ENCODE results near the gene LPP. TPM values are rescaled to one million over a fixed set of nuclear protein-coding genes. Genes with fewer than 3 reads are reported as not detected.

Gene LPP
- total and polyA plus RNA-seq, 4 donors: 11.1 to 219 (median 66.5) TPM

GRCh38 chr3:188452158-188452772, 298.3 kb downstream of the LPP start:
- Histone ChIP-seq H3K36me3 (ENCODE audit: control insufficient read depth in 4 of 4, insufficient read depth in 4 of 4, low read length in 4 of 4) (peaks cover 0 to 2% (median 0%) of the 10 kb centered on the region in 4 donors), H3K27ac (ENCODE audit: low read depth in 1 of 2, low read length in 1 of 2) (no peak overlapping the region), H3K9me3 (ENCODE audit: control insufficient read depth in 4 of 4, insufficient read depth in 3 of 4, low read length in 3 of 4) (peaks cover 0 to 2% (median 0%) of the 10 kb centered on the region in 4 donors), H3K4me3 (no peak overlapping the region), H3K4me1 (ENCODE audit: control insufficient read depth in 5 of 5, insufficient read depth in 5 of 5, low read length in 5 of 5) (peaks cover 0 to 28% (median 0%) of the 10 kb centered on the region in 5 donors), H3K27me3 (ENCODE audit: control insufficient read depth in 3 of 3, insufficient read depth in 3 of 3, low read length in 2 of 3) (no peaks in the 10 kb centered on the region), H3K9ac (ENCODE audit: insufficient read depth in 1 of 2, low read length in 2 of 2) (no peak overlapping the region)
- WGBS, 2 donors: 91 to 96% methylated on average over 8 of the region's 8 CpGs
- no peak for TF ChIP-seq CTCF (IDR thresholded peaks at IDR 0.05; ENCODE audit: control extremely low read depth, extremely low read depth)
- DNase-seq (no peak), ATAC-seq (ENCODE audit: insufficient read depth, low FRiP score) (no peak)

GRCh38 chr3:188453431-188454384, 299.8 kb downstream of the LPP start:
- Histone ChIP-seq H3K27ac (ENCODE audit: low read depth in 1 of 2, low read length in 1 of 2) (no peak overlapping the region), H3K9ac (ENCODE audit: insufficient read depth in 1 of 2, low read length in 2 of 2) (no peak overlapping the region), H3K36me3 (ENCODE audit: control insufficient read depth in 4 of 4, insufficient read depth in 4 of 4, low read length in 4 of 4) (peaks cover 0 to 2% (median 0%) of the 10 kb centered on the region in 4 donors), H3K4me1 (ENCODE audit: control insufficient read depth in 5 of 5, insufficient read depth in 5 of 5, low read length in 5 of 5) (peaks cover 0 to 28% (median 0%) of the 10 kb centered on the region in 5 donors), H3K4me3 (no peak overlapping the region), H3K9me3 (ENCODE audit: control insufficient read depth in 4 of 4, insufficient read depth in 3 of 4, low read length in 3 of 4) (peaks cover 0 to 2% (median 0%) of the 10 kb centered on the region in 4 donors), H3K27me3 (ENCODE audit: control insufficient read depth in 3 of 3, insufficient read depth in 3 of 3, low read length in 2 of 3) (no peaks in the 10 kb centered on the region)
- WGBS, 2 donors: 95 to 96% methylated on average over 6 of the region's 6 CpGs
- no peak for ATAC-seq (ENCODE audit: insufficient read depth, low FRiP score)
- no peak for TF ChIP-seq CTCF (IDR thresholded peaks at IDR 0.05; ENCODE audit: control extremely low read depth, extremely low read depth)
- DNase-seq: no peak

GRCh38 chr3:188455748-188456147, 301.8 kb downstream of the LPP start:
- Histone ChIP-seq H3K9me3 (ENCODE audit: control insufficient read depth in 4 of 4, insufficient read depth in 3 of 4, low read length in 3 of 4) (peaks cover 0 to 2% (median 0%) of the 10 kb centered on the region in 4 donors), H3K9ac (ENCODE audit: insufficient read depth in 1 of 2, low read length in 2 of 2) (no peak overlapping the region), H3K36me3 (ENCODE audit: control insufficient read depth in 4 of 4, insufficient read depth in 4 of 4, low read length in 4 of 4) (peaks cover 0 to 2% (median 0%) of the 10 kb centered on the region in 4 donors), H3K27me3 (ENCODE audit: control insufficient read depth in 3 of 3, insufficient read depth in 3 of 3, low read length in 2 of 3) (no peaks in the 10 kb centered on the region), H3K4me1 (ENCODE audit: control insufficient read depth in 5 of 5, insufficient read depth in 5 of 5, low read length in 5 of 5) (peaks cover 0 to 26% (median 0%) of the 10 kb centered on the region in 5 donors), H3K4me3 (no peak overlapping the region), H3K27ac (ENCODE audit: low read depth in 1 of 2, low read length in 1 of 2) (no peak overlapping the region)
- TF ChIP-seq CTCF (IDR thresholded peaks at IDR 0.05; ENCODE audit: control extremely low read depth, extremely low read depth): no peak
- ATAC-seq (ENCODE audit: insufficient read depth, low FRiP score) (no peak), DNase-seq (no peak)
- 83 to 87% methylated on average over 4 of the region's 4 CpGs for WGBS, 2 donors
